IMR-90 (cell line): ENCODE data around the gene ALOX12B. TPM values are rescaled to one million over a fixed set of nuclear protein-coding genes. Genes with fewer than 3 reads are reported as not detected.

Experiments
- ATAC-seq: fragments of 200-7000 bp; cut with Tn5 transposase; 2 replicates; pipeline ENCODE4 v1.9.1; 2020; ENCODE audit warnings: low read depth, mild to moderate bottlenecking, moderate library complexity
- BruUV-seq: library from RNA; stranded (reverse); fragments of 400-500 nt; replicated peaks from 2 replicates; lab custom pipeline; 2021; lab: Mats Ljungman, UMichigan
- CTCF ChIA-PET: fragments of 300-600 bp; formaldehyde crosslinking; extraction: SDS; loops from one replicate; lab custom pipeline; 2021; ENCODE audit warnings: antibody characterized with exemption; lab: Yijun Ruan, JAX
- POLR2A ChIA-PET: fragments of 300-600 bp; sonication (Branson Sonifier 250); formaldehyde crosslinking; loops from one replicate; lab custom pipeline; 2022; ENCODE audit warnings: antibody characterized with exemption; ENCODE audit not compliant: unreplicated experiment; lab: Charles Lee
- DNase-seq: peaks from one replicate; pipeline ENCODE4 v3.0.0; 2013
- H2AFZ ChIP-seq: replicated peaks from 2 replicates; pipeline ENCODE3; 2013; ENCODE audit warnings: low read length, mild to moderate bottlenecking; ENCODE audit not compliant: poor library complexity
- H2AK5ac ChIP-seq: 2 replicates; pipeline ENCODE4 v1.6.1; 2013; ENCODE audit warnings: low read depth, low read length, inconsistent platforms
- H2AK9ac ChIP-seq: replicated peaks from 2 replicates; pipeline ENCODE3; 2013; ENCODE audit warnings: mild to moderate bottlenecking, low read depth, low read length, moderate library complexity; ENCODE audit not compliant: poor library complexity
- H2BK120ac ChIP-seq: 2 replicates; pipeline ENCODE4 v1.6.1; 2013; ENCODE audit warnings: low read depth, low read length, inconsistent platforms
- H2BK15ac ChIP-seq: 3 replicates; pipeline ENCODE4 v1.6.1; 2013; ENCODE audit warnings: low read depth, low read length, inconsistent platforms
- H2BK20ac ChIP-seq: 2 replicates; pipeline ENCODE4 v1.6.1; 2013; ENCODE audit warnings: low read depth, mild to moderate bottlenecking, inconsistent platforms, low read length, moderate library complexity
- H2BK5ac ChIP-seq: 2 replicates; pipeline ENCODE4 v1.6.1; 2013; ENCODE audit warnings: mild to moderate bottlenecking, low read depth, low read length, inconsistent platforms; ENCODE audit not compliant: poor library complexity, severe bottlenecking
- H3K14ac ChIP-seq: replicated peaks from 2 replicates; pipeline ENCODE4 v1.6.1; 2013; ENCODE audit warnings: low read depth, low read length, inconsistent platforms
- H3K18ac ChIP-seq: 2 replicates; pipeline ENCODE4 v1.6.1; 2013; ENCODE audit warnings: low read depth, low read length, control low read depth
- H3K23ac ChIP-seq: 2 replicates; pipeline ENCODE4 v1.6.1; 2013; ENCODE audit warnings: low read depth, low read length, inconsistent platforms
- H3K27ac ChIP-seq: 2 replicates; pipeline ENCODE4 v1.5.1; 2013; ENCODE audit warnings: mild to moderate bottlenecking, control low read depth, low read length; ENCODE audit not compliant: insufficient read depth
- H3K27me3 ChIP-seq: 2 replicates; pipeline ENCODE4 v1.6.1; 2013; ENCODE audit warnings: low read length; ENCODE audit not compliant: control insufficient read depth, insufficient read depth
- H3K36me3 ChIP-seq: 2 replicates; pipeline ENCODE4 v1.6.1; 2013; ENCODE audit warnings: low read length, mixed read lengths; ENCODE audit not compliant: control insufficient read depth, insufficient read depth
- H3K4ac ChIP-seq: 2 replicates; pipeline ENCODE4 v1.6.1; 2013; ENCODE audit warnings: low read depth, low read length, inconsistent platforms
- H3K4me1 ChIP-seq: 2 replicates; pipeline ENCODE4 v1.6.1; 2013; ENCODE audit warnings: low read length, mixed read lengths; ENCODE audit not compliant: control insufficient read depth, insufficient read depth
- H3K4me2 ChIP-seq: 2 replicates; pipeline ENCODE4 v1.6.1; 2013; ENCODE audit warnings: low read depth, mild to moderate bottlenecking, control low read depth, low read length, moderate library complexity
- H3K4me3 ChIP-seq: 2 replicates; pipeline ENCODE4 v1.5.1; 2013; ENCODE audit warnings: low read depth, mild to moderate bottlenecking, control low read depth, low read length, moderate library complexity; ENCODE audit not compliant: insufficient read depth
- H3K56ac ChIP-seq: 2 replicates; pipeline ENCODE4 v1.6.1; 2013; ENCODE audit warnings: low read length, inconsistent platforms; ENCODE audit not compliant: insufficient read depth; ENCODE audit errors: extremely low read depth
- H3K79me1 ChIP-seq, 2 experiments: 2 replicates each; pipeline ENCODE4 v1.6.1; 2013; ENCODE audit warnings: low read length in 2 of 2, inconsistent platforms in 1 of 2, low read depth in 1 of 2
- H3K9ac ChIP-seq: 2 replicates; pipeline ENCODE4 v1.6.1; 2013; ENCODE audit warnings: low read depth, low read length, control low read depth
- H3K9me1 ChIP-seq: 2 replicates; pipeline ENCODE4 v1.6.1; 2013; ENCODE audit warnings: low read length, inconsistent platforms; ENCODE audit not compliant: insufficient read depth
- H3K9me3 ChIP-seq: 2 replicates; pipeline ENCODE4 v1.6.1; 2013; ENCODE audit warnings: low read length; ENCODE audit not compliant: control insufficient read depth, insufficient read depth
- H4K20me1 ChIP-seq: 2 replicates; pipeline ENCODE4 v1.6.1; 2013; ENCODE audit warnings: low read length, inconsistent platforms; ENCODE audit not compliant: insufficient read depth
- H4K5ac ChIP-seq: 2 replicates; pipeline ENCODE4 v1.6.1; 2013; ENCODE audit warnings: mild to moderate bottlenecking, low read depth, low read length, control low read depth
- H4K8ac ChIP-seq, 2 experiments: 2 replicates each; pipeline ENCODE4 v1.6.1; 2013; ENCODE audit warnings: low read depth in 2 of 2, low read length in 2 of 2, control low read depth in 1 of 2, inconsistent platforms in 1 of 2
- H4K91ac ChIP-seq: 2 replicates; pipeline ENCODE4 v1.6.1; 2013; ENCODE audit warnings: low read depth, low read length, inconsistent platforms; ENCODE audit not compliant: insufficient read depth
- BHLHE40 ChIP-seq: fragments of 150-350 bp; IDR thresholded peaks from 2 replicates; pipeline ENCODE4 v1.6.1; 2016; ENCODE audit warnings: mild to moderate bottlenecking, low read depth, low read length
- CHD1 ChIP-seq: IDR thresholded peaks from 2 replicates; pipeline ENCODE4 v1.6.1; 2012; ENCODE audit warnings: low read depth, low read length, improper control_type of control experiment
- ELK1 ChIP-seq: fragments of 150-350 bp; IDR thresholded peaks from 2 replicates; pipeline ENCODE4 v1.6.1; 2016; ENCODE audit warnings: low read depth, mild to moderate bottlenecking, low read length, moderate library complexity, borderline replicate concordance
- MAFK ChIP-seq: IDR thresholded peaks from 2 replicates; pipeline ENCODE4 v1.6.1; 2012; ENCODE audit warnings: low read depth, low read length, improper control_type of control experiment
- POLR2A ChIP-seq: IDR thresholded peaks from 2 replicates; pipeline ENCODE4 v1.6.1; 2012; ENCODE audit warnings: mild to moderate bottlenecking, low read depth, low read length
- RAD21 ChIP-seq: IDR thresholded peaks from 2 replicates; pipeline ENCODE4 v1.6.1; 2012; ENCODE audit warnings: low read length, improper control_type of control experiment
- SMC3 ChIP-seq: fragments of 150-350 bp; IDR thresholded peaks from 2 replicates; pipeline ENCODE4 v1.6.1; 2016; ENCODE audit warnings: low read depth, mild to moderate bottlenecking, antibody characterized with exemption, low read length, moderate library complexity
- WGBS, 2 experiments: methylation state at CpG; one replicate each; pipeline versions ENCODE4 v1.1.5 to v1.1.7; 2013; ENCODE audit warnings: missing lambda C conversion rate in 2 of 2; ENCODE audit not compliant: insufficient read length in 1 of 2; ENCODE audit errors: extremely low coverage in 2 of 2; 5-methylcytosine and 5-hydroxymethylcytosine counted together
- dilution Hi-C: fragments of 300-500 bp; cut with HindIII; formaldehyde crosslinking; loops from one replicate; pipeline ENCODE4 v1.14.3; 2018; ENCODE audit warnings: low sequenced_read_pairs; ENCODE audit not compliant: unreplicated experiment
- in situ Hi-C: fragments of 300-500 bp; cut with MboI; formaldehyde crosslinking; loops from 3 replicates; pipeline ENCODE4 v1.14.3; 2019; ENCODE audit warnings: low sequenced_read_pairs, inconsistent platforms, mixed read lengths
- intact Hi-C: fragments of 100-400 bp; cut with micrococcal nuclease; formaldehyde crosslinking; loops from 2 replicates; pipeline ENCODE4 v1.10.0; 2022
- polyA plus RNA-seq, 3 experiments: library from polyadenylated mRNA; depleted of rRNA; stranded (reverse); fragments of >200 nt; gene quantifications; 2 replicates each; pipeline ENCODE4 v1.2.3, GENCODE V29; 2012; ENCODE audit warnings: low replicate concordance in 1 of 3
- total RNA-seq: library from RNA; depleted of rRNA; stranded (reverse); fragments of >200 nt; gene quantifications from 2 replicates; pipeline ENCODE4 v1.2.3, GENCODE V29; 2012

The ALOX12B gene
- total and polyA plus RNA-seq, 2 of the 4 experiments (the other 2 are of a cell fraction) = not detected

- Histone ChIP-seq H3K18ac (no peak overlapping the region), H3K9ac (no peak overlapping the region), H3K4ac (no peak overlapping the region), H2BK5ac (no peak overlapping the region), H3K36me3 (no peaks in the 10 kb centered on the region), H2BK15ac (no peak overlapping the region), H3K4me2 (no peak overlapping the region), H3K4me3 (no peak overlapping the region), H3K14ac (no peak overlapping the region), H3K27ac (no peak overlapping the region), H3K27me3 (peaks cover 81% of the 10 kb centered on the region), H3K79me1 (no peaks in the 10 kb centered on the region), H3K23ac (no peak overlapping the region), H2AK5ac (no peak overlapping the region), H3K56ac (no peak overlapping the region), H4K5ac (no peak overlapping the region), H3K9me1 (no peaks in the 10 kb centered on the region), H4K91ac (no peak overlapping the region), H4K20me1 (no peaks in the 10 kb centered on the region), H4K8ac (no peak overlapping the region), H3K9me3 (no peaks in the 10 kb centered on the region), H2BK120ac (no peak overlapping the region), H2AFZ (no peak overlapping the region), H3K4me1 (no peaks in the 10 kb centered on the region), H2BK20ac (no peak overlapping the region), H2AK9ac (no peak overlapping the region)
- dilution Hi-C loops = no loop called here
- no peak for DNase-seq
- ChIA-PET POLR2A (no interaction called here), CTCF (interaction anchor here (0.8 to 1.6 kb wide), 2 partner anchors 12 to 87 kb away, joined by 3 to 6 read pairs; no protein-coding TSS in a partner anchor)
- WGBS, 2 experiments = no CpG with 5 or more reads among the region's 3 CpGs
- intact Hi-C loops = loop anchor here (10.0 kb wide), 1 partner anchor 715 kb away; no protein-coding TSS in a partner anchor
- TF ChIP-seq SMC3 (no peak), RAD21 (no peak), POLR2A (no peak), BHLHE40 (no peak), MAFK (no peak), ELK1 (no peak), CHD1 (no peak)
- ATAC-seq = no peak
- BruUV-seq = no TSS peak
- in situ Hi-C loops = no loop called here
Measured at GRCh38 chr17:8069587-8069860, 18.0 kb downstream of the ALOX12B start.
